ENCODE results near the gene GABARAPL2.
A peak's percentile ranks its signal among the peaks of the same experiment; 100 is the strongest.
"Not testable (repeated sequence)": the region's sequence is repeated elsewhere in the genome, so short reads cannot be mapped to it uniquely, and the experiment has no call there.

Gene GABARAPL2

DNA sequence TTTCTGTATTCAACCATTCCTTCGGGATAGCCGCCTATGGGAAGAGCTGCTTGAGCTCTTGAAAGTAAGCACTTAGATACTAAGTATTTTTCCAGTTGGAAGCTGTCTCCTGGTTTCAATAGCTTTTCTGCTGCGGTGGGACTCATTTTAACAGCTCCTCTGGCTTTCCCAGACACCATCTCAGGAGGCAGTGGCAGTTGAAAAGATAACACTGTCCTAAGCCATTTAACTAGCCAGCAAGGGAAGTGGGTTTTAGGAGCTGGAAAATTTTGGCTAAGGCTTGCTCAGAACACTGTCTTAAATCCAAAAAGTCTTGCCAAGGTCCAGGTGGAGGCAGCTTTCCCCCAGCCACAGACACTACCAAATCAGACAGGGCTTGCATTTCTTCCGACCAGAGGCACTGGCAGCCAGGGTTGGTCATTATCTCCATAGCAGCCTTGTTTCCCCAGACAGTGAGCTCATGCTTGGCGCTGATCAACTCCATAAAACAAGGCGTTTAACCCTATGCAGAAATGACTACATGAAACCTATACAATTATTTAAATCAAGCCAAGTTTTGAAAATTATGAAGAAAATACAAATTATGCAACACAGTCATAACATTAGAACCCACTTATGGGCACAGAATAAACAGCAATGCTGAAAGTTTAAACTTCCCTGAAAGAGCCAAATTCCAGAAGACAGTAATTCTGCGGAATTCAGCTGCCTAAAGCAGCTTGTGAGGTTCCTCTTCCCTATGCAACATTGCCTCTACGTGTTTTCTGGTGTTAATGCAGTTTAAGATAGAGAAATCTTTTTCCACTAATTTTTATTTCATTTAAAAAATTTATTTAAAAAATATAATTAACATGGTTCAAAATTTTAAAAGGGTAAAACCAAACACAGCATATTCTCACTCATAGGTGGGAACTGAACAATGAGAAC is 25.0 kb downstream of the GABARAPL2 start:
- H3K4me3 ChIP-seq (ENCODE audit: low read depth, low read length) = no peak overlapping the region
- peak; percentile 53 for DNase-seq (ENCODE audit: low read depth)
- TF ChIP-seq, protein P1, sequence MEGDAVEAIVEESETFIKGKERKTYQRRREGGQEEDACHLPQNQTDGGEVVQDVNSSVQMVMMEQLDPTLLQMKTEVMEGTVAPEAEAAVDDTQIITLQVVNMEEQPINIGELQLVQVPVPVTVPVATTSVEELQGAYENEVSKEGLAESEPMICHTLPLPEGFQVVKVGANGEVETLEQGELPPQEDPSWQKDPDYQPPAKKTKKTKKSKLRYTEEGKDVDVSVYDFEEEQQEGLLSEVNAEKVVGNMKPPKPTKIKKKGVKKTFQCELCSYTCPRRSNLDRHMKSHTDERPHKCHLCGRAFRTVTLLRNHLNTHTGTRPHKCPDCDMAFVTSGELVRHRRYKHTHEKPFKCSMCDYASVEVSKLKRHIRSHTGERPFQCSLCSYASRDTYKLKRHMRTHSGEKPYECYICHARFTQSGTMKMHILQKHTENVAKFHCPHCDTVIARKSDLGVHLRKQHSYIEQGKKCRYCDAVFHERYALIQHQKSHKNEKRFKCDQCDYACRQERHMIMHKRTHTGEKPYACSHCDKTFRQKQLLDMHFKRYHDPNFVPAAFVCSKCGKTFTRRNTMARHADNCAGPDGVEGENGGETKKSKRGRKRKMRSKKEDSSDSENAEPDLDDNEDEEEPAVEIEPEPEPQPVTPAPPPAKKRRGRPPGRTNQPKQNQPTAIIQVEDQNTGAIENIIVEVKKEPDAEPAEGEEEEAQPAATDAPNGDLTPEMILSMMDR (IDR thresholded peaks at IDR 0.05; ENCODE audit: control insufficient read depth, extremely low read depth, insufficient read depth) = peak; percentile 21; the same call in 1 of the 2 replicates

DNA sequence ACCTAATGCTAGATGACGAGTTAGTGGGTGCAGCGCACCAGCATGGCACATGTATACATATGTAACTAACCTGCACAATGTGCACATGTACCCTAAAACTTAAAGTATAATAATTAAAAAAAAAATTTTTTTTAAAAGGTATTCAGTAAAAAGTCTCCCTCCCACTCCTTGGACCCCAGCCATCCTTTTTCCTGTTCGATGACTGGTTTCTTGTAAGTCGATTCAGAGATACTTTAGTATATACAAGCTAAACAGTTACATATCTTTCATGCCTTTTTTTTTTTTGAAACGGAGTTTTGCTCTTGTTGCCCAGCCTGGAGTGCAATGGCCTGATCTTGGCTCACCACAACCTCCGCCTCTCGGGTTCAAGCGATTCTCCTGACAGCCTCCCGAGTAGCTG is 25.7 kb downstream of the GABARAPL2 start:
- not testable (repeated sequence) for DNase-seq (ENCODE audit: low read depth); H3K4me3 ChIP-seq (ENCODE audit: low read depth, low read length)

DNA sequence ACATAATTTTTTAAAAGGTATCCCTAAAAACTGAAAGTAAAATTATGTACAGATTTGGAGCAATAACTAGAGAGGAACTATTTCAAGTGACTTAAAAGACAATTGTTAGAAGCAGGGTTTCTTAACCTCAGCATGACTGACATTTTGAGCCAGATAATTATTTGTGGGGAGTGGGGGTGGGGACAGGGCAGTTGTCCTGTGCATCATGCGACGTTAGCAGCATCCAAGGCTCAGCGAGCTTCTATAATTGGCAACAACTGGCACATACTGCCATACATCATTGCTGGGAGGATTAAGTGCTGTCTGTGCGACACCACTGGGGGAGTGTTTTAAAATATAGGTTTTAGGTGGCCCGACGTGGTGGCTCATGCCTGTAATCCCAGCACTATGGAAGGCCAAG is 27.1 kb downstream of the GABARAPL2 start:
- H3K4me3 ChIP-seq (ENCODE audit: low read depth, low read length) = no peak overlapping the region
- no peak for DNase-seq (ENCODE audit: low read depth)
- TF ChIP-seq, protein P1 (IDR thresholded peaks at IDR 0.05; ENCODE audit: control insufficient read depth, extremely low read depth, insufficient read depth) = no peak

DNA sequence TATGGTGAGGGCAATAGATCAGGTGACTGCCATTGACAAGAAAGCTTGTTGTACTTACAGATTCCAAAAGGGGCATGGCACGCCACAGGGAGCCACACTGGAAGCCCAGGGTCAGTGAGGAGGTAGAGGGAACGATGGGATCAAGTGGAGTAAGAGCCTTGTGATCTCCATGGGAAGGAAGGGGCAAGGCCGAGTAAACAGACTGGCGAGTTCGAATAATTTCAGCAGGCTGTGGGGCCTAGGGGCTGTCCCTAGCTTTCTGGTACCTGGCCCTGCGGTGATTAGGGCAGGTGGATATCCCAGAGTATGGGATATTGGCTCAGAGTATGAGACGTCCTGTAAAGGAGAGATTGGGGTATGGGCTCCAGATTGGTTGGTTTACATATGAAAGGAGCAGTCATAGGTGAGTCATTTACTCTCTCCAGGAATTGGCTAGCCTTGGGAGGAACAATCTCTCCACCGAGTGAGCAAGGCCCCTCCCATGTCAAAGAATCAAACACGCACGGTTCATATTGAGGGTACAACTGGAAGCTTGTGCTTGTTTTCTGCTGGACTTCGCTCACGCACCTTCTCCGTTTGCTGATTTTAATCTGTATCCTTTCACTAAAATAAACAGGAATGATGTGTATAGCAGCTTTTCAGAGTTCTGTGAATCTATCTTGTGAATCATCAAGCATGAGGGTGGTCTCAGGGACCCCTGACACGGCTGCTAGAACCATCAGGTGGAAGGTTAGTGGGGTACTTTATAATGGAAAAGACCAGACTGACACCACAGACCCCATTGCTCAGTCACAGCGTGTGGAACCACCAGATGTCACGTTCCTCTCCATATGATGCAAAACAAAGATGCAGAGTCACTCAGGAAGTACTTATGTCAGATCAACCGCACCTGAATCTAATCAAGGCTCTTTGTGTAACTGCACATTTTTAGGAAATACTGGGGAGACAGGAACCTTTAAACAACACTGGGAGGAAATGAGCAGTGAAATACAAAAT is 27.9 kb downstream of the GABARAPL2 start:
- DNase-seq (ENCODE audit: low read depth) = no peak
- TF ChIP-seq, protein P1 (IDR thresholded peaks at IDR 0.05; ENCODE audit: control insufficient read depth, extremely low read depth, insufficient read depth) = no peak
- H3K4me3 ChIP-seq (ENCODE audit: low read depth, low read length) = no peak overlapping the region

DNA sequence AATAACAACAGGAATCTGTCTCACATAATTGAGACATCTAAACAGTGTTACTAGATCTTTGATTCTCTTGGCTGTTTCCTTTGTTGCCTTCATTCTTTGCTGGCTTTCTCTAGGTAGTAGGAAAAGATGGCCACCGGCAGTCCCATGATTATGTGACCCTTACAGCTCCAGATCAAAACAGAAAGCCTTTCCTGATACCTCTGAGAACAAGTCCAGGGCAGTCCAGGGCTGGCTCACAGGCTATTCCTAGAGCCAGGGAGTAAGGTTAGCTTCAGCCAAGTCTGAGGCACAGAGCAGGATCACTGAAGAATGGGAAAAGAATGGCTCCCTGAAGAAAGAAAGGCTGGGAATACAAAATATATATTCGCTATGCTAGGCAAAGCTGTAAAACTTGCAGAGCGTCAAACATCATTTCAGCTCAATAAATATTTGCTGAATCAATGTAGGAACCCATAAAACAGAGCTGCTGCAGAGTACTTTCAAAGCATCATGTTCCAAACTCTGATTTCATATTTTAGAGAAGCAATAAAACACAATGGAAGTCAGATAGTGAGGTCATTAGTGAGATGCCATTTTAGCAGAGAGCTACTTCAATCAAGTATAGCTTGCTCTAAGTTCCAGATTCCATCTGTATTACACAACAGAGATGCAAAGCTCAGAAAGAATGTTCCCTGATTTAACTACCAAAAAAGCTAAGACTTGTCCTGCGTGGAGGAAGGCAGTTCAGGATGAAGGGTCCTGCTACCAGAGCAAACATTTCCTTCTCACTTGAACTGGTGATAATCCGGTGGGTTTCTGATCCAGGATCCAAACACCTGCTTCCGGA is 33.5 kb downstream of the GABARAPL2 start:
- no peak overlapping the region; the same call in 1 of the 2 replicates for H3K4me3 ChIP-seq (ENCODE audit: low read depth, low read length)
- peak; percentile 84 for DNase-seq (ENCODE audit: low read depth)
- TF ChIP-seq, protein P1 (IDR thresholded peaks at IDR 0.05; ENCODE audit: control insufficient read depth, extremely low read depth, insufficient read depth) = no peak

DNA sequence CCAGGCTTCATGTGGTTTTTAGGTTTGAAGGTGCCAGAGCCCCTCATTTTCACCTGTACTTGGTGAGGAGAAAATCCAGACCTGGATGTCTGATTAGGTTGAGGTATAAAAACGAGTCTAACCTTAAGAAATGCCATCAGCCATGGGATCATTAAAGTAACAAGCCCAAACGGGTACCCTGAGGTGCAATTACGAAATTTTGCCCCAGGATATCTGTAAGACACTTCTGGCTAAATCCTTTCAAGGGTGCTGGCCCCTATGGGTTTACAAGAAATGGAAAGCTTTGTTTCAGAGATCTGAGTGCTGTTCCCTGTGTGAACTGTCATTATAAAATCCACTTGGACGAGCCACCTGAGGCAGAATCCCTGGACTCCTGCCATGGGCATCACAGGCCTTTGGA is 37.1 kb downstream of the GABARAPL2 start:
- TF ChIP-seq, protein P1 (IDR thresholded peaks at IDR 0.05; ENCODE audit: control insufficient read depth, extremely low read depth, insufficient read depth) = no peak
- no peak for DNase-seq (ENCODE audit: low read depth)
- no peak overlapping the region for H3K4me3 ChIP-seq (ENCODE audit: low read depth, low read length)
